PC-9 (cell line): ENCODE data around the gene GTF3C2. TPM values are rescaled to one million over a fixed set of nuclear protein-coding genes. Genes with fewer than 3 reads are reported as not detected.

ENCODE experiments used
- BruUV-seq: library from RNA; stranded (reverse); fragments of 400-500 nt; replicated peaks from 2 replicates; lab custom pipeline; 2021; lab: Mats Ljungman, UMichigan
- CTCF ChIA-PET: fragments of 300-600 bp; sonication (Branson Sonifier 250); formaldehyde crosslinking; loops from one replicate; lab custom pipeline; 2022; ENCODE audit warnings: antibody characterized with exemption; lab: Charles Lee
- POLR2A ChIA-PET: fragments of 300-600 bp; sonication (Branson Sonifier 250); formaldehyde crosslinking; loops from one replicate; lab custom pipeline; 2022; ENCODE audit warnings: antibody characterized with exemption; ENCODE audit not compliant: unreplicated experiment; lab: Charles Lee
- DNase-seq, 2 experiments: peaks; one replicate each; pipeline versions ENCODE4 v3.0.0 to v3.0.0-alpha.2; 2015 to 2022; ENCODE audit warnings: mixed read lengths in 1 of 2
- H2AFZ ChIP-seq: fragments of 200-600 bp; sonication (generic); 2 replicates; pipeline ENCODE4 v1.8.1; 2017; ENCODE audit warnings: antibody characterized with exemption
- H3F3A ChIP-seq: fragments of 200-600 bp; sonication (generic); 2 replicates; pipeline ENCODE4 v1.8.1; 2017; ENCODE audit warnings: antibody characterized with exemption, mild to moderate bottlenecking, low read depth; ENCODE audit not compliant: insufficient read depth
- H3K27ac ChIP-seq: fragments of 200-600 bp; sonication (generic); 2 replicates; pipeline ENCODE4 v1.6.1; 2016; ENCODE audit warnings: mixed run types
- H3K27me3 ChIP-seq: fragments of 200-600 bp; sonication (generic); 2 replicates; pipeline ENCODE4 v1.6.1; 2016; ENCODE audit warnings: low read depth, mixed run types; ENCODE audit not compliant: insufficient read depth
- H3K36me3 ChIP-seq: fragments of 200-600 bp; sonication (generic); 2 replicates; pipeline ENCODE4 v1.6.1; 2016; ENCODE audit warnings: low read depth, mixed run types
- H3K4me1 ChIP-seq: fragments of 200-600 bp; sonication (generic); replicated peaks from 2 replicates; pipeline ENCODE4 v1.6.1; 2016; ENCODE audit warnings: mixed run types; ENCODE audit not compliant: insufficient read depth
- H3K4me2 ChIP-seq: fragments of 200-600 bp; sonication (generic); 2 replicates; pipeline ENCODE4 v1.6.1; 2017; ENCODE audit warnings: mixed run types
- H3K4me3 ChIP-seq: fragments of 200-600 bp; sonication (generic); 2 replicates; pipeline ENCODE4 v1.6.1; 2016; ENCODE audit warnings: mixed run types
- H3K79me2 ChIP-seq: fragments of 200-600 bp; sonication (generic); 2 replicates; pipeline ENCODE4 v1.6.1; 2017; ENCODE audit warnings: low read depth, mixed run types
- H3K9me2 ChIP-seq: fragments of 200-600 bp; sonication (generic); 2 replicates; pipeline ENCODE4 v1.8.1; 2017; ENCODE audit warnings: mild to moderate bottlenecking; ENCODE audit not compliant: insufficient read depth
- H3K9me3 ChIP-seq: fragments of 200-600 bp; sonication (generic); 2 replicates; pipeline ENCODE4 v1.8.1; 2016; ENCODE audit warnings: low read depth; ENCODE audit not compliant: insufficient read depth
- H4K20me1 ChIP-seq: fragments of 200-600 bp; sonication (generic); 2 replicates; pipeline ENCODE4 v1.8.1; 2017; ENCODE audit not compliant: insufficient read depth
- CTCF ChIP-seq: fragments of 200-600 bp; sonication (generic); conservative IDR thresholded peaks from 2 replicates; pipeline ENCODE4 v1.6.1; 2017; ENCODE audit warnings: mixed run types, antibody characterized with exemption, mild to moderate bottlenecking, moderate library complexity
- EZH2 ChIP-seq: fragments of 200-600 bp; sonication (generic); IDR thresholded peaks from 2 replicates; pipeline ENCODE4 v1.8.0; 2017; ENCODE audit warnings: antibody characterized with exemption, low read depth
- intact Hi-C: fragments of 100-400 bp; cut with micrococcal nuclease; formaldehyde crosslinking; loops from one replicate; pipeline ENCODE4 v1.10.0; 2022; ENCODE audit not compliant: unreplicated experiment
- total RNA-seq: library from RNA; stranded (reverse); gene quantifications from 2 replicates; pipeline ENCODE4 v1.2.3, GENCODE V29; 2021

Gene GTF3C2
- total RNA-seq, 1 experiment from 2014 or later = 69.8 TPM

GRCh38 chr2:27308359-27308881, 48.1 kb downstream of the GTF3C2 start, which contains the start of gene UCN:
Gene UCN, minus strand, starts transcription at chr2:27308445. Its CDS starts 550 bp downstream, at chr2:27307895.
- Histone ChIP-seq H3K4me3 (no peak within 1 kb of the TSS), H3K9me2 (no peaks in the 10 kb centered on the region), H3K27me3 (no peaks in the 10 kb centered on the region), H3K27ac (no peak within 1 kb of the TSS), H3K4me1 (no peaks in the 10 kb centered on the region), H3K36me3 (no peaks in the 10 kb centered on the region), H3K4me2 (no peak within 1 kb of the TSS), H3K79me2 (no peaks in the 10 kb centered on the region), H3F3A (no peaks in the 10 kb centered on the region), H4K20me1 (no peaks in the 10 kb centered on the region), H2AFZ (no peak within 1 kb of the TSS), H3K9me3 (no peaks in the 10 kb centered on the region)
- no peak for DNase-seq
- POLR2A ChIA-PET = no interaction called here
- no TSS peak for BruUV-seq
- CTCF ChIA-PET = no interaction called here
- no peak for TF ChIP-seq EZH2
- TF ChIP-seq CTCF = no peak
- intact Hi-C loops = no loop called here

DNA sequence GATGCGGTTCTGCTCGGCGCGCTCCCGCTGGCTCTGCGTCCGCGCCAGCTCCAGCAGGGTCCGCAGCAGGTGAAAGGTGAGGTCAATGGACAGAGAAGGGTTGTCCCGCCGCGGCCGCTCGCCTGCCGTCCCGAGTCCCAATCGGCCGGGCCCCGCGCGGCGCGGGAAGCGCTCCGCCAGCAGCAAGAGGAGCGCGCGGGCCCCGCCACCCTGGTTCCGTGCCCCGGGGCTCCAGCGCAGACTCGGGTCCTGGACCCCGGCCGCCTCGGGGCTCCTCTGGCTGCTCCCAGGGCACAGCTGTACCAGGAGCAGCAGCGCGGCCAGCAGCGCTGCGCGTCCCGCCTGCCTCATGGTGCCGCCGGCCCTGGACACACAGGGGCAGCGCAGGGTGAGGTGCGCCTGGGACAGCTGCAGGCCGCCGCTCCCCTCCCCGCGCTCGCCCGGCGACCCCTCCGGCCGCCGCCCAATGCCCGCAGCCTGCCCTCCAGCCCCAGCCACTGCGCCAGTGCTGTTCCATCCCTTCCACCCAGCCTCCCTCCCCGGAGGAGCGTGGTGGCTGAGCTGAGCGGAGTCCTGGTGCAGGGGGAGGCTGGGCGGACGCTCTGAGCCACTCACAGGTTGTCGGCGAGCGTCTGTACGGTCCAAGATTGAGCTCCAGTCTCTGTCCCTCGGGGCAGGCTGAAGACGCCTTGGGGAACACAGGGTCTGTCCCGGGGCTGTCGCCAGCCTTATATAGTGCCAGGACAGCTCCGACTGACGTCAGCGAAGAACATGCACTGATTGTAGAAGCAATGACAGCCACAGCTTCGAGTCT, 48.8 kb downstream of the GTF3C2 start:
- TF ChIP-seq EZH2 = no peak
- no peak for TF ChIP-seq CTCF
- Histone ChIP-seq H3K4me2 (no peak overlapping the region), H2AFZ (no peak overlapping the region), H3K9me2 (no peaks in the 10 kb centered on the region), H3K79me2 (no peaks in the 10 kb centered on the region), H3K27me3 (no peaks in the 10 kb centered on the region), H3F3A (no peaks in the 10 kb centered on the region), H3K4me1 (no peaks in the 10 kb centered on the region; the same call in 1 of the 2 replicates), H3K9me3 (no peaks in the 10 kb centered on the region), H3K27ac (no peak overlapping the region), H3K4me3 (no peak overlapping the region), H4K20me1 (no peaks in the 10 kb centered on the region), H3K36me3 (no peaks in the 10 kb centered on the region)
- POLR2A ChIA-PET = no interaction called here
- CTCF ChIA-PET = no interaction called here
- BruUV-seq = no TSS peak
- intact Hi-C loops = no loop called here
- no peak for DNase-seq

DNA sequence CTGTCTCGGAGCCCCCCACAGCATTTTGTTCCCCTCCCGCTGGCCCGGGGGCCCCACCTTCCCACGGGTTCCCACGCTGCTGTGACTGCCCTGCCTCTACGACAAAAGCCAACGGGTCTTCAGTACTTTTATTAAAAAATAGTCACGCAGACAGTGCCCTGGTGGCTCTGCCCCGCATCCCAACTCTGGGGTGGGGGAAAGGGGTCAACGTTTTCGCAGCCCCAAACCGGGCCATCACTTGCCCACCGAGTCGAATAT, 49.3 kb downstream of the GTF3C2 start:
- Histone ChIP-seq H3K9me3 (no peaks in the 10 kb centered on the region), H3K4me3 (no peak overlapping the region), H3K9me2 (no peaks in the 10 kb centered on the region), H3K4me1 (no peaks in the 10 kb centered on the region; the same call in 1 of the 2 replicates), H2AFZ (no peak overlapping the region), H3K4me2 (no peak overlapping the region), H3K27ac (no peak overlapping the region), H3K27me3 (no peaks in the 10 kb centered on the region), H4K20me1 (no peaks in the 10 kb centered on the region), H3K36me3 (no peaks in the 10 kb centered on the region), H3F3A (no peaks in the 10 kb centered on the region), H3K79me2 (no peaks in the 10 kb centered on the region)
- DNase-seq = no peak
- CTCF ChIA-PET = no interaction called here
- TF ChIP-seq EZH2 = no peak
- no peak for TF ChIP-seq CTCF
- no TSS peak for BruUV-seq
- intact Hi-C loops = no loop called here
- POLR2A ChIA-PET = no interaction called here
